Activated CD4-positive, CD25-positive, alpha-beta regulatory T cell treated with anti-CD3 and anti-CD28 coated beads, Interleukin-2, amount 50 U/mL, for 72 hours (primary cell): Measurements from ENCODE around the gene GGACT.
"Not testable (repeated sequence)": the region's sequence is repeated elsewhere in the genome, so short reads cannot be mapped to it uniquely, and the experiment has no call there.

Experiments used
- DNase-seq: peaks from one replicate; pipeline ENCODE4 v3.0.0; 2021

GGACT gene

GRCh38 chr13:100588331-100589177 is at the start of gene GGACT:
GGACT (minus strand) TSS chr13:100588789; CDS start chr13:100532591, 56,198 bp downstream.
- DNase-seq = peak; percentile 91

DNA sequence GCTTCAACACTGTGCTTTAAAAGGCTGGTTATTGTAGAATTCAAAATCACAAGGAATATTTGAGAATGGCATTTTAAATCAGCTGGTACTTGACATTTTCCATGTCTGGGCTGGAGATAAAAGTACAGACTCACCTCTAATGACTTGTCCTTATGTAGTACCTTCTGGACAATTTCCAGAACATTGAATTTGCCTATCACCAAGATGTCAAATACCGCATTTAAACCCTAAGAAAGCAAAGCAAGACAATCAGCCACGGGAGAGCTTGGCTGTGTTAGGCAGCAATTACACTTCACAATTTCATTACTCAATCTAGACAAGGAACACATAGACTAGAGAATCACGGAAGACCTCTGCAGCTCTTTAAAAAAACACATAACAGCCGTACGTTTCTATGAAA is 49.2 kb upstream of the GGACT start:
- DNase-seq = no peak

DNA sequence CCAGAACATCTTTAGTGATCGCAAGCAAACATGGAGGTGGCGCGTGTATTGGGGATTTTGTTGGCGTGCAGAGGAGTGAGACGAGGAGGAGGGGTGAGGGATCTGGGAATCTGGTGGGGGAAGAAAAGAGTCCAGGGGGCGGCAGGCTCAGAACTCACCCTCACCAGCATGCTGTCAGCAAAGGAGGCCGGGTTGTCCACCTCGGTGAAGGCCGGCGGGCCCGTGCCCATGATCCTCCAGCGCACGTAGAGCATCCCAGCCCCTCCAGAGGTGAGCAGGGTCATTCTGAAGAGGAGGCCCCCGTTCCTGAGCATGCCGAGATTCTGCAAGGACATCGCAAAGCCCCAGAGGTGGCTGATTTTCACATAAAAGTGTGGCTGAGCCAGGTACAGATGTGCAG is 48.8 kb upstream of the GGACT start:
- no peak for DNase-seq

DNA sequence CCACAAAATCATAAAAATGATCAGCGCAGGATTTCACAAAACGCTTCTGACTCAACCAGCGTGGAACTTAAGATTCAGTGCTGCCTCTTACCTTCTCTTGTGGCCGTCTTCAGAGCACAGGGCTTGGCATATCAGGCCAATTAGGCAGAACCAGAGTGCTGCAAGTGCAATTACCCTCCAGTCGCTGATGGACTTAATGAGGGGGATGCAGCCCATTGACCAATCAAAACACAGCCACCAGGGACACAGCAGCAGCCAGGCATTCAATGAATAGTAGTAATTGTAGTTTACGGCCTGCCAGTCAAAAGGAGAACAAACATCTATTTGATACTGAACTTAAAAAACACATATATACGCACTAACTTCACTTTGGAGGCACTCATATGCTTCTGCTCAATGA is 47.9 kb upstream of the GGACT start:
- DNase-seq = no peak

DNA sequence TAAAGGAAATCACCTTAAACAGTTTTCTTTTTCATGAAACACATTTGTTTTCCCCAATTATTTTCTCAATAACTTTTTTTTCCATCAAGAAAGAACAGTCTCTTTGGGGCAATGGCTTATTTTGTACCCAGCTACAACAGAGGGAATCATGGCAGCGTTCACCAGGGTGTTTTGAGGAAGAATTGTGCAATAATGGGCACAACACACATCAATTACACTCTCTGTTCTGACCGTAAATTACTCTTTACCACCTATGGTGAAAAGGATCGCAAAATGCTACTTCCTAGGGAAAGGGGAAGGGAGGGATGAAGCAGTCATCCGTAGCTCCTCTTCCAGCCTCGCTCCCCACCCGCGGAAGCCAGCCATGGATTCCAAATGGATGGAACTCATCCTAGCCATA is 47.4 kb upstream of the GGACT start:
- no peak for DNase-seq

- no peak for DNase-seq
Observed at GRCh38 chr13:100634696-100635095, 46.1 kb upstream of the GGACT start.

DNA sequence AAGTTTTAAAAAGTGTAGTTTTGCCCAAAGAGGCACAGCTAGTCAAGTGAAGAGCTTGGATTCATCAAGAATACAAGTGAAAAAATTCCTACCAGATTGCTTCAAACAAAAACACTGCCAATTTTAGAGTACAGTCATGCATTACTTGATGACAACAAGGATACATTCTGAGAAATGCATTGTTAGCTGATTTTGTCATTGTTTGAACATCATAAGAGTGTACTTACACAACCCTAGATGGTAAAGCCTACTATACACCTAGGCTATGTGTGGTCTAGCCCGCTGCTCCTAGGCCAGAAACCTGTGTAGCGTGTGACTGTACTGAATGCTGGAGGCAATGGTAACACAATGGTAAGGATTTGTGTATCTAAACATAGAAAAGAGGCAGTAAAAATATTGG is 44.9 kb upstream of the GGACT start:
- DNase-seq = no peak

GRCh38 chr13:100630555-100630954 is 42.0 kb upstream of the GGACT start:
- no peak for DNase-seq

GRCh38 chr13:100627120-100627519 is 38.5 kb upstream of the GGACT start:
- no peak for DNase-seq

- DNase-seq = no peak
Observed at GRCh38 chr13:100625447-100625846, 36.9 kb upstream of the GGACT start.

- DNase-seq = no peak
Observed at GRCh38 chr13:100620792-100621191, 32.2 kb upstream of the GGACT start.

- no peak for DNase-seq
Observed at GRCh38 chr13:100619940-100620339, 31.4 kb upstream of the GGACT start.

GRCh38 chr13:100618897-100619296 is 30.3 kb upstream of the GGACT start:
- not testable (repeated sequence) for DNase-seq

DNA sequence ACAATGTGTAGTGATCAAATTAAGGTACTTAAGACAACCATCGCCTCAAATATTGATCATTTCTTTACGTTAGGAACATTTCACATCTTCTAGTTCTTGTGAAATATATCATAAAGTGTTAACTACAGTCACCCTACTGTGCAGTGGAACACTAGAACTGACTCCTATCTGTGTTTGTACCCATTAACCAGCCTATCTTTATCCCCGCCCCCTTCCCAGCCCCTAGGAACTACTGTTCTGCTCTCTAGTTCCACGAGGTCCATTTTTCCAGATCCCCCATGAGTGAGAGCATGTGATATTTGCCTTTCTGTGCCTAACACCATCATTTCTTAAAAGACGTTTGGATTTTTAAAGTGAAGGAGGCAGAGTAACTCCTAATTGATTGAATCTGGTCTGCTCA is 24.4 kb upstream of the GGACT start:
- no peak for DNase-seq

- no peak for DNase-seq
Observed at GRCh38 chr13:100611678-100612492, 23.3 kb upstream of the GGACT start.

GRCh38 chr13:100610391-100611347 is 22.1 kb upstream of the GGACT start:
- no peak for DNase-seq

GRCh38 chr13:100608906-100609305 is 20.3 kb upstream of the GGACT start:
- DNase-seq = no peak

DNA sequence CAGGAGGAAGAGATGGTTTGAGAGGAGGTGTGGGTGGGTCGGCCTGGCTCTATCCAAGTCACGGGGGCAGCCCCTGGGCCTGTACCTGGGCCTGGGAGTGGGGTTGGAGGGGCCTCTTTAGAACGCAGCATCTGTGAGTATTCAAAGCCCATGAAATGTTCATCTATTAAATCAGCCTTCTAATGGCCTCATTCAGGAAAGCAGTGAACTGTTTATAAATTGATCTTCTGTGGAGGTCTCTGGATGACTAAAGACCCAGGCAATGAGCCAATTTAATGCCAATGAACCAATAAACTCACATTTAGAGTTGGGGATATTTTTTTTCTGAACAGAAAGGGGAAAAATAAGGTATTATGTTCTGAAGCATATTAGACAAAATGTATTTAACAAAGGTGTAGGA is 19.9 kb upstream of the GGACT start:
- DNase-seq = no peak

DNA sequence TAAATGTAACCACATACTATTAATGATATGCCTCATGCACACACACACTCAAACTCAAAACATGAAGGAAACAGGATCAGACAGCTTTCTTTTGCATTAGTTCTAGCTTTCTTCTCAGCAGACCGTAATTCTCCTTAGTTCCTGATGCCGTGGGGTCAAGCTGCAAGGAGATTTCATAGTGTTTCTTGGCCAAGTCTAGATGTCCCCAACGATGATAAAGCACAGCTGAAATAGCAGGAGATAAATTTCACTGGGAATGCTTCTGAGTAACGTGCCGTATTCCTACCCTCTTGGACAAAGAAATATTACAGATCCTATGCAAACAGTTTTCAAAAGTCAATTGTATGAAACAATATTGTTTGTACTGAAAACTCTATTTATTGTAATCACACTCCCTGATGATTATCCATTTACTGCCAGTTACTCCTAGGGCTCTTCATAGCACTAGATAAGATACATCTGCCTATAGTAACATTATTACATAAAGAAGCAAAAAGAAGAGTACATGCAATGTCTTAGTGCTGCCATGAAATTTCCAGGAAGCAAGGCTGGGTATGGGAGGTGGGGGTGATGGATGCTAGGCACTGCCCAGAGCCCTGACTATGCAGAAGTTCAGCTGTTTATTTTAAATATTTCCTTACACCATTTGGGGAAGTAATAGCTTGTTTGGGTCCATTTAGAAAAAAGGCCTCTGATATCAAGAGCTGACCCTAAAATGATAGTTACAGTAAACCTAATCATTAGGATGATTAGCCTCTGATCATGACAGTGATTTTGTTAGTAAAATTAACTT is 16.5 kb upstream of the GGACT start:
- no peak for DNase-seq

DNA sequence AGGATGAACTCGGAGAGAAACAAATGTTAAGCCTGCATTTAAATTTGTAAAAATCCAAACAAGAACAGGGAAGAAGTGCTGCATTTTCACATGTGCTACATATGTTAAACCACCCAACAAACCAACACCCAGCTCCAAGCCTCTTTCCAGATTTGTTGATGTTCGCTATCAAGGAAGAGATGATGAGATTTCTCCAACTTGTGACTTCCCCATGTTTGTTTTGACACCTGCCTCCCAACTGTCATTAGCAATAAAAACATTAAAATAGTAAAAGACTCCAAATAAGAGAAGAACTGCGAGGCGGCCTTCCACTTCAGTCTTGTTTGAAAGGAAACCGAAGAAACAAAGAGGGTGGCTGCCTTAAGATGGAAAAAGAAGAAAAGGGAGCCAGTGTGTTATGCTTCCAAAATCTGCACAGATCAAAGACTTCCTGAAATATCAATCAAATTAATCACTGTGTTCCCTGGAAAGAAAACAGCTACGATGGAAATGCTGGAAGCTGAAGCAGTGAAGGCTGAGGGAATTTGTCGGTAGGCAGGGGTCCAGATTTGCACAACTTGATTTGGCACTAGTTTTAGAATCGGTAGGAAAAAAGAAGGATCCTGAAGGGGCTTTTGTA is 14.0 kb upstream of the GGACT start:
- DNase-seq = no peak

DNA sequence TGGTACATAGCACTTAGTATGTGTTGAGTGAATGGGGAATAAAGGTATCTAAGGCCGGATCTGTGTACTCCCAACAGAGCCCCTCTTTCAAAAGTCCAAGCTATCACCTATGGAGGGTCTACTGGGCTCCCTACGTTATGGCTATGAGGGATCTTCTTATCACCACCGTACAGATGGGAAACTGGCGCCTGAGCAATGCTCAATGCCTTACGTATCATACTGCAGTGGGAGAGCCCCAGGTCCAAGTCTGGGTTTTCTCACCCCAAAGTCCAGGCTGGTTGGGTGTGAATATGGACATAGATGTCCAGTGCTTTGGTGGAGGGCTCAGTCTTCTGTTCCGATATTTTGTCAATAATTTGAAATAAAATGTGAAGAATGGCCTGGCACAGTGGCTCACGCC is 13.1 kb upstream of the GGACT start:
- DNase-seq = no peak

DNA sequence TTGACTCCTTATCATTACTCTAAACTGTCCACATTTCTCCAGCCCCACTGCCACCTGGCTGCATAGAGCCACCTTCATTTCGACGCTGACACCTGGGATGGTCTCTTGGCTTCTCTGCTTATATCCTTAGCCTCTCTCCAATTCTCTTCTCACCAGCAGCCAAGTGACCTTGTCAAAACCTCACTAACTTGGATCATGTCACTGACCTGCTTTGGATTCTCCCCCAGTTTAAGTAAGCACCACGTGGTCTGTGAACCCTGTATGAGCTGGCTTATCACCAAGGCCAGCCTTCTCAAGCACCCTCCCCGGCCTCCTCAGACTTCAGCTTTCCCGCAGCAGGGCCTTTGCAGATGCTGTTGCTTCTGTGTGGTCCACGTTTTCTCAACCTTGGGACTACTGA is 12.3 kb upstream of the GGACT start:
- DNase-seq = no peak
